Measurements from ENCODE around the gene RGL4.
"Not testable (repeated sequence)": the region's sequence is repeated elsewhere in the genome, so short reads cannot be mapped to it uniquely, and the experiment has no call there.

RGL4 gene

DNA sequence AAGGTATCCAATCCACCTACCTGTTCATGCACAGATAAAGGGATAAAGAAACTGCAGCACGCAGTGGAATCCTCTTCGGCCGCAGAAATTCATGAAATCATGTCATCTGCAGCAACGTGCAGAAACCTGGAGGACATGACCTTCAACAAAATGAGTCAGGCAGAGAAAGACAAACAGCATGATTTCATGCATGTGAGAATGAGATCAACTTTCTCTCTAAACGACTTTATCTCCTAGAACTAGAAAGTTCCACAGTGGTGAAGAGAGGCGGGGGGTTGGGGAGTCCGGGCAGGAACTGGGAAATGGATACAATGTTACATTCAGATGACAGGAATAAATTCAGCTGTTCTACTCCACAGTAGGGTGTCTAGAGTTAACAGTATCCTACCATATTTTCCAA lies 9.9 kb downstream of the RGL4 start:
- DNase-seq = no peak

DNA sequence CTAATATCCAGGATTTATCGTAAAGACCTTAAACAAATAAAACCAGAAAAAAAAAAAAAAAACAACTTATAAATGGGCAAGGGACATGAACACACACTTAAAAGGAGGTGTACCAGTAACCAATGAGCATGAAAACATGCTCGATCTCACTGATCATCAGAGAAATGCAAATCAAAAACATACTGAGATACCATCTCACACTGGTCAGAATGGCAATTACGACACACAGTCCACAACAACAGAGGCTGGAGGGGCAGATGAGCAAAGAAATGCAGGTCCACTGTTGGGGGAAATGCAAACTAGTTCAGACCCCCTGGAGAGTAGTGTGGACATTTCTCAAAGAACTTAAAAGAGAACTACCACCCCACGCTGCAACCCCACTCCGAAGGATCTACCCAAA lies 13.2 kb downstream of the RGL4 start:
- DNase-seq = no peak

DNA sequence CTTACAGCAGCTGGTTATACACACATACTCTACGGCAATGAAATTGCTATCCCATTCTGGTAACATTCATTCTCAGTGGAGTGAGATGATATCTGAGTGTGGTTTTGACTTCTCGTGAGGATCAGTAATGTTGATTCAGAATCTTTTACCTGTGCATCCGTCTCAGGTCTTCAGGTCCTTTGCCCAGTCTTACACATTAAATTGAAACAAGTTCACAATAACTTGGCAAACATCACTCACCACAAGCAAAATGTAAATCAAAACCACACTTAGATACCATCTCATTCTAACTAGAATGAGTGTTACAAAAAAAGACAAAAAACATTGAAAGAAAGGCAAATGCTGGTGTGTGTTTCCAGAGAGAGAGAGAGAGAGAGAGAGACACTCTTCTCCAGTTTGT lies 14.0 kb downstream of the RGL4 start:
- no peak for DNase-seq

DNA sequence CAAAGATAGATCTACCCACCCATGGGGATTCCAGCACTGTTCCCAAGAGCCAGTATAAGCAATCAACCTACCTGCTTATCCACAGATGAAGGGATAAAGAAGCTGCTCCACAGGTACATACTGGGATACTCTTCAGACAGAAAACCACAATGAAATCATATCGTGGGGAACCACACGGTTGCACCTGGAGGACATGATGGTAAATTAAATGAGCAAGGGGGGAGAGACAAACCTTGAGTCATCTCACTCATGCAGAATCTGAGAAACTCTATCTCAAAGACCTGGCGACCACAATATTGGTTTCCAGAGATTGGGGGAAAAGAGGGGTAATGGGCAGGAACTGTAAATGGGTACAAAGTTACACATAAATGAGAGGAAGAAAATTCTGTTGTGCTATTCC lies 14.5 kb downstream of the RGL4 start:
- peak in 1 of 2 donors; percentile 17 for DNase-seq

DNA sequence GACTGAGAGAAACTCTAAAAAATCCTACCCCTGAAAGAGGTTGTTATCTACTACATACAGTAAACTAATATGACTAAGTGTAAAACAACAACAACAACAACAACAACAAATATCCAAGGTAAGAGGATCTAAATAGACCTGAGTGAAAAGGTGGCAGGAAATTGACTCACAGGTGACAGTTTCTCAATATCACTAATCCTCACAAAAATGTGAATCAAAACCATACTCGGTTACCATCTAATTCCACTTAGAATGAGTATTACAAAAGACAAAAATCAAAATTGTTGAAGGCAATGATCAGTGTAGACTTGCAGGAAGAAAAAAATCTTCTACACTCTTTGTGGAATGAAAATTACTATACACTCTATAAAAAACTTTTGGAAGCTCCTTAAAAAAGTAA lies 17.5 kb downstream of the RGL4 start:
- no peak for DNase-seq

DNA sequence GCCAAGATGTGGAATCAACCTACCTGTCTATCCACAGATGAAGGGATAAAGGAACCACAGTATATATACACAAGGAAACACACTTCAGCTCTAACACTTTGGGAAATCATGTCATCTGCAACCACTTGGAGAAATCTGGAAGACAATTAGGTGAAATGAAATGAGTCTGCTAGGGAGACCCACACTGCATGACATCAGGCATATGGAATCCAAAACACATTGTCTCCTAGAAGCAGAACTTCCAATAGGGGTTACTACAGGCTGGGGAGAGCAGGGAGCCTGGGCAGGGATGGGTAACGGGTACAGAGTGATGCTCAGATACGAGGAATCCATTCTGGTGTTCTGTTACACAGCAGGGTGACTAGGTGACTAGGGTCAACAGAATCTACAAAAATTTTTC lies 18.3 kb downstream of the RGL4 start:
- no peak for DNase-seq

DNA sequence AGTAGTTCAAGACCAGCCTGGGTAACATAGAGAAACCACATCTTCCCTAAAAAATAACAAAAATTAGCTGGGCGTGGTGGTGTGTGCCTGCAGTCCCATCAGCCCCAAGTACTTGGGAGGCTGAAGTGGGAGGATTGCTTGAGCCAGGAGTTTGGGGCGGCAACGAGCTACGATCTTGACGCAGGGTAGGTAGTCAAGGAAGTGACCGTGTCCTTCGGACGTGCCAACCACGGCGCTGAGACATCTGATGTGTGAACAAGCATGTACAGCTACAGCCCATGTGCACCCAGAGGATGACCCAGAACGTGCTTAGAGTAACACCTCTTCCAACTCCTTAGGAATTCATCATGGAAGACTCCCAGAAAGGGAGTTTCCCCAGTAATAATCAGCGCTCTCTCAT lies 21.4 kb downstream of the RGL4 start:
- DNase-seq = no peak

GRCh38 chr22:23713696-23714595 lies 23.1 kb downstream of the RGL4 start:
- DNase-seq = no peak

DNA sequence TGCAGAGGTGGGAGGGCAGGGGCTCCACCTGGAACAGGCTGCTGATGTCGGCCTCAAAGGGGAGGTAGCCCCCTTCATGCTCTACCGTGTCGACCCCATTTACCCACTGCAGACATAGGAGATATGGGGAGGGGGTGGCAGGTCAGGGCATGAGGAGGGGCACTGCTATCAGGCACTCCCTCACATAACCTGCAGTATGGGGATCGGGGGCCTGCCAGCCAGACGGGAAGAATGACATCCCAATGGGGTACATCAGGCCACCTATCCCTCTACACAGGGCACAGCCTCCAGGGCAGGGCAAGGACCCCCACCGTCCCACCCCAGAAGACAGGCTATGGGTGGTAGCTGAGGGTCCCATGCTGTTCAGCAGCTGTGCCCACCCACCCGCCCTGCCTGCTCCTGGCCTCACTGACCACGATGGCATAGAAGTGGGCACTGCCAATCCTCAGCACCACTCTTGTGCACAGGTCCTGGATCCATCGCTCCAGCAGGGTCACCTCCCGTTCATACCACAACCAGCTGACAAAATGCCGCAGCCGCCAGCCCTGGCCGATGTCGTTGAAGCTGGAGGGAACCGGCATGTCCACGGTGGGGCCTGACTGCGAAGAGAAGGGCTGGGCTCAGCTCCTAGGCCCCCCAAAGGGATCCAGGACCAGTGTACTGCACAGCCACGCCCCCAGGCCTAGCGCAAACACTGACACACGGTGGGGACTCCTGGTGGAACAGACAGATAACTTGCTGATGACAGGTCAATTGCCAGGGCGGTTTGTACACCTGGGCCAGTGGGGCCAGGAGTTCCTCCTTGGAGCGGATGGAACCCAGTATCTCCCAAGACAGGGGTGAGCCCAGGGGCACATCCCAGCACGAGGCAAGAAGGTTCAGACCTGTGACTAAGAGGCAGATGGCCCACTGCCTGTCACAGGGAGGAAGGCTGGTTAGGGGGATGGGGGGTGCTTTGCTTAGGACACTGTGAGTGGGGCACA lies 24.1 kb downstream of the RGL4 start:
- no peak for DNase-seq

GRCh38 chr22:23715806-23716375 lies 25.1 kb downstream of the RGL4 start:
- DNase-seq = no peak

- peak; percentile 83 to 85 for DNase-seq
These were observed 26.3 kb downstream of the RGL4 start for GRCh38 chr22:23716811-23717801.

- no peak for DNase-seq
These were observed 27.8 kb downstream of the RGL4 start for GRCh38 chr22:23718371-23719165.

- DNase-seq = no peak
These were observed 30.0 kb downstream of the RGL4 start for GRCh38 chr22:23720855-23721254.

DNA sequence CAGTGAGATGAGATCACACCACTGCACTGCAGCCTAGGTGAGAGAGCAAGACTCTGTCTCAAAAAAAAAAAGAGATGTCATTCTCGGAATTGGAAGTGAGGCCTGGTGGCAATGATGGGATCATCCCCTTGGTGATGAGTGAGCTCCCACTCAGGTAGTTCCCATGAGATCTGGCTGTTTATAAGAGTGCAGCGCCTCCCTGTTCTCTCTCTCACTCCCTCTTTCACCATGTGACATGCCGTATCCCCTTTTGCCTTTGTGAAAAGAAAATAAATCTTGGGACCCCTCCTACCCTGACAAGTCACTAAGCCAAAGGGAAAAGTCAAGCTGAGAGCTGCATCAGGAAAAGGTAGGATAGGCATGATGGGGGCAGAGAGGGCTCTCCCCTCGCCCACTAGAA lies 31.3 kb downstream of the RGL4 start:
- no peak for DNase-seq

- no peak for DNase-seq
These were observed 31.9 kb downstream of the RGL4 start for GRCh38 chr22:23722724-23723123.

GRCh38 chr22:23728108-23728507 lies 37.3 kb downstream of the RGL4 start:
- DNase-seq = not testable (repeated sequence)

DNA sequence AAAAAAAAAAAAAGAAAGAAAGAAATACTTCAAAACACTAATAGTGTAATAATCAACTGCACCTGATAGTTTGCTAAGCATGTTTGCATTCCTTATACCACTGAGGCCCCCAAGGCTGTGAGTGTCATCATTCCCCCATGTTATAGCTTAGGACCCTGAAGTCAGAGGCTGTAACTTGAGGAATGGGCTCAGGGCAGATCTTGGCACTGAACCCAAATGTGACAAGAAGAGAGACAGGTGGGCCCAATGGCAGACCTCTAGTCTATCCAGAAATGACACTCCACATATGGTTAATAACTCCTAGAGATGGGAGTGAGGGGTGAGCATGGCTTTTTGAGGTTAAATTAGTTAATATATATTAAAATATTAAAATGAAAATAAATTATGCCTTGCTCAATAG lies 46.9 kb downstream of the RGL4 start:
- no peak for DNase-seq

DNA sequence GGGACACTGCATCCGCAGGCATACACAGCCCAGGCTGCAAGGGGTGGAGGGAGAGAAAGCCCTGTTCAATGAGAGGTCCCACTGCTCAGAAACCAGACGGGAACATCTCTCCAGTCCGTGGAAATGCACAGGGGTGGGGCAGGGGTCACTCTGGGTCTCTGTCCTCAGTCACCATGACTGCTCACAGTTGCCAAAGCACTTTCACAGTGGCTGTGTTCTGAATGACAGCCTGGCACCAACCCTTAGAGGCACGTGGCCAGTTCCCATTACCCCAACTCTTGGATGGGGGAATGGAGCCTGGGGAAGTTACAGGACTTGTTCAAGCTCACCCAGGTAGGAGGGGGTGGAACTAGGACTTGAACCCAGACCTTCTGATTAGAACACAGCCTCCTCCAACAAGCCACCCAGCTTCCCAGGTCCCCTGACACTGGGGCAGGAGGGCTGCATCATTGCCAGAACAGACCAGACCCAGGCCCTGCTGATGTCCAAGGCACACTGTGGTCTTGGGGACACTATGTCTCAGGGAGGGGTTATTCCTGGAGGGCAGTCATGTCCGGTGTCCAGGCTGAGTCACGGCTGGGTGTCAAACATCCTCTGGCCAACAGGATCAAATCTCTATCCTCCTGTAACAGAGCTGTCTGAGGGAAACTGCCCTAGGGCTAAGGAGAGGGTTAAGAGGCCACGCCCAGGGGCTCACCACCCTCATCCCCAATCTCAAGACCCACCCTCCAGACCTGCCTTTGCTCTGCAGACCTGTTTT lies 51.9 kb downstream of the RGL4 start:
- DNase-seq = no peak

- DNase-seq = no peak
These were observed 52.5 kb downstream of the RGL4 start for GRCh38 chr22:23743303-23743705.

- no peak for DNase-seq
These were observed 53.2 kb downstream of the RGL4 start for GRCh38 chr22:23744001-23744400.
